ENCODE measurements around the gene CNTN4. TPM values are rescaled to one million over a fixed set of nuclear protein-coding genes. Genes with fewer than 3 reads are reported as not detected.

CNTN4 gene
- total and polyA plus RNA-seq, 4 donors = 1.2 to 3.8 (median 2.6) TPM

DNA sequence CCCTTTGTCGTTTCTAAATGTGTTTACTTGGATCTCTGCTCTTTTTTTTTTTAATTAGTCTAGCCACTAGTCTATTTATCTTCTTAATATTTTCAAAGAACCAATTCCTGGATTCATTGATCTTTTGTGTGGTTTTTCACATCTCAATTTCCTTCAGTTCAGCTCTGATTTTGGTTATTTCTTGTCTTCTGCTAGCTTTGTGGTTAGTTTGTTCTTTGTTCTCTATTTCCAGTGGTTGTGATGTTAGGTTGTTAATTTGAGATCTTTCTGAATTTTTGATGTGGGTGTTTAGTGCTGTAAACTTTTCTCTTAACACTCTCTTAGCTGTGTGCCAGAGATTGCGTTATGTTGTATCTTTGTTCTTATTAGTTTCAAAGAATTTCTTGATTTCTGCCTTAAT, 446.1 kb downstream of the CNTN4 start:
- Histone ChIP-seq H3K9me3 (ENCODE audit: control insufficient read depth in 4 of 4, low read length in 3 of 4) (no peaks in the 10 kb centered on the region), H3K36me3 (ENCODE audit: control insufficient read depth in 4 of 4, insufficient read depth in 3 of 4, low read depth in 1 of 4, low read length in 3 of 4) (no peaks in the 10 kb centered on the region), H3K4me1 (ENCODE audit: control insufficient read depth in 4 of 4, insufficient read depth in 4 of 4, low read length in 3 of 4) (no peaks in the 10 kb centered on the region), H3K27ac (ENCODE audit: low read depth in 1 of 2, low read length in 2 of 2) (no peak overlapping the region), H3K4me3 (ENCODE audit: low read depth in 1 of 3, low read length in 3 of 3) (no peak overlapping the region), H3K9ac (ENCODE audit: low read depth in 1 of 2, low read length in 2 of 2) (no peak overlapping the region), H3K27me3 (ENCODE audit: control insufficient read depth in 4 of 4, insufficient read depth in 4 of 4, low read length in 3 of 4) (no peaks in the 10 kb centered on the region)
- no peak for DNase-seq (ENCODE audit: low spot score)
- WGBS = 71% methylated on average over 2 of the region's 2 CpGs
- TF ChIP-seq JUND (IDR thresholded peaks at IDR 0.05) = no peak
- TF ChIP-seq, protein P1, sequence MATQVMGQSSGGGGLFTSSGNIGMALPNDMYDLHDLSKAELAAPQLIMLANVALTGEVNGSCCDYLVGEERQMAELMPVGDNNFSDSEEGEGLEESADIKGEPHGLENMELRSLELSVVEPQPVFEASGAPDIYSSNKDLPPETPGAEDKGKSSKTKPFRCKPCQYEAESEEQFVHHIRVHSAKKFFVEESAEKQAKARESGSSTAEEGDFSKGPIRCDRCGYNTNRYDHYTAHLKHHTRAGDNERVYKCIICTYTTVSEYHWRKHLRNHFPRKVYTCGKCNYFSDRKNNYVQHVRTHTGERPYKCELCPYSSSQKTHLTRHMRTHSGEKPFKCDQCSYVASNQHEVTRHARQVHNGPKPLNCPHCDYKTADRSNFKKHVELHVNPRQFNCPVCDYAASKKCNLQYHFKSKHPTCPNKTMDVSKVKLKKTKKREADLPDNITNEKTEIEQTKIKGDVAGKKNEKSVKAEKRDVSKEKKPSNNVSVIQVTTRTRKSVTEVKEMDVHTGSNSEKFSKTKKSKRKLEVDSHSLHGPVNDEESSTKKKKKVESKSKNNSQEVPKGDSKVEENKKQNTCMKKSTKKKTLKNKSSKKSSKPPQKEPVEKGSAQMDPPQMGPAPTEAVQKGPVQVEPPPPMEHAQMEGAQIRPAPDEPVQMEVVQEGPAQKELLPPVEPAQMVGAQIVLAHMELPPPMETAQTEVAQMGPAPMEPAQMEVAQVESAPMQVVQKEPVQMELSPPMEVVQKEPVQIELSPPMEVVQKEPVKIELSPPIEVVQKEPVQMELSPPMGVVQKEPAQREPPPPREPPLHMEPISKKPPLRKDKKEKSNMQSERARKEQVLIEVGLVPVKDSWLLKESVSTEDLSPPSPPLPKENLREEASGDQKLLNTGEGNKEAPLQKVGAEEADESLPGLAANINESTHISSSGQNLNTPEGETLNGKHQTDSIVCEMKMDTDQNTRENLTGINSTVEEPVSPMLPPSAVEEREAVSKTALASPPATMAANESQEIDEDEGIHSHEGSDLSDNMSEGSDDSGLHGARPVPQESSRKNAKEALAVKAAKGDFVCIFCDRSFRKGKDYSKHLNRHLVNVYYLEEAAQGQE (IDR thresholded peaks at IDR 0.05) = no peak
- no peak for TF ChIP-seq TAF1 (conservative IDR thresholded peaks at IDR 0.05)
- TF ChIP-seq, protein P2, sequence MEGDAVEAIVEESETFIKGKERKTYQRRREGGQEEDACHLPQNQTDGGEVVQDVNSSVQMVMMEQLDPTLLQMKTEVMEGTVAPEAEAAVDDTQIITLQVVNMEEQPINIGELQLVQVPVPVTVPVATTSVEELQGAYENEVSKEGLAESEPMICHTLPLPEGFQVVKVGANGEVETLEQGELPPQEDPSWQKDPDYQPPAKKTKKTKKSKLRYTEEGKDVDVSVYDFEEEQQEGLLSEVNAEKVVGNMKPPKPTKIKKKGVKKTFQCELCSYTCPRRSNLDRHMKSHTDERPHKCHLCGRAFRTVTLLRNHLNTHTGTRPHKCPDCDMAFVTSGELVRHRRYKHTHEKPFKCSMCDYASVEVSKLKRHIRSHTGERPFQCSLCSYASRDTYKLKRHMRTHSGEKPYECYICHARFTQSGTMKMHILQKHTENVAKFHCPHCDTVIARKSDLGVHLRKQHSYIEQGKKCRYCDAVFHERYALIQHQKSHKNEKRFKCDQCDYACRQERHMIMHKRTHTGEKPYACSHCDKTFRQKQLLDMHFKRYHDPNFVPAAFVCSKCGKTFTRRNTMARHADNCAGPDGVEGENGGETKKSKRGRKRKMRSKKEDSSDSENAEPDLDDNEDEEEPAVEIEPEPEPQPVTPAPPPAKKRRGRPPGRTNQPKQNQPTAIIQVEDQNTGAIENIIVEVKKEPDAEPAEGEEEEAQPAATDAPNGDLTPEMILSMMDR (IDR thresholded peaks at IDR 0.05; ENCODE audit: low read depth, low read length, missing input control) = no peak
- no peak for TF ChIP-seq FOXA1 (IDR thresholded peaks at IDR 0.05)
- TF ChIP-seq NR2F2 (IDR thresholded peaks at IDR 0.05) = no peak
- no peak for TF ChIP-seq HNF4A (conservative IDR thresholded peaks at IDR 0.05)
- TF ChIP-seq, protein P3, sequence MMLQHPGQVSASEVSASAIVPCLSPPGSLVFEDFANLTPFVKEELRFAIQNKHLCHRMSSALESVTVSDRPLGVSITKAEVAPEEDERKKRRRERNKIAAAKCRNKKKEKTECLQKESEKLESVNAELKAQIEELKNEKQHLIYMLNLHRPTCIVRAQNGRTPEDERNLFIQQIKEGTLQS (IDR thresholded peaks at IDR 0.05) = no peak
- TF ChIP-seq, protein P4, sequence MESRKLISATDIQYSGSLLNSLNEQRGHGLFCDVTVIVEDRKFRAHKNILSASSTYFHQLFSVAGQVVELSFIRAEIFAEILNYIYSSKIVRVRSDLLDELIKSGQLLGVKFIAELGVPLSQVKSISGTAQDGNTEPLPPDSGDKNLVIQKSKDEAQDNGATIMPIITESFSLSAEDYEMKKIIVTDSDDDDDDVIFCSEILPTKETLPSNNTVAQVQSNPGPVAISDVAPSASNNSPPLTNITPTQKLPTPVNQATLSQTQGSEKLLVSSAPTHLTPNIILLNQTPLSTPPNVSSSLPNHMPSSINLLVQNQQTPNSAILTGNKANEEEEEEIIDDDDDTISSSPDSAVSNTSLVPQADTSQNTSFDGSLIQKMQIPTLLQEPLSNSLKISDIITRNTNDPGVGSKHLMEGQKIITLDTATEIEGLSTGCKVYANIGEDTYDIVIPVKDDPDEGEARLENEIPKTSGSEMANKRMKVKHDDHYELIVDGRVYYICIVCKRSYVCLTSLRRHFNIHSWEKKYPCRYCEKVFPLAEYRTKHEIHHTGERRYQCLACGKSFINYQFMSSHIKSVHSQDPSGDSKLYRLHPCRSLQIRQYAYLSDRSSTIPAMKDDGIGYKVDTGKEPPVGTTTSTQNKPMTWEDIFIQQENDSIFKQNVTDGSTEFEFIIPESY (IDR thresholded peaks at IDR 0.05) = no peak
- no peak for TF ChIP-seq HNF4G (IDR thresholded peaks at IDR 0.05)
- TF ChIP-seq YY1 (IDR thresholded peaks at IDR 0.05) = no peak
- TF ChIP-seq FOXA2 (IDR thresholded peaks at IDR 0.05) = no peak
- TF ChIP-seq RXRA (IDR thresholded peaks at IDR 0.05) = no peak
- TF ChIP-seq, protein P5, sequence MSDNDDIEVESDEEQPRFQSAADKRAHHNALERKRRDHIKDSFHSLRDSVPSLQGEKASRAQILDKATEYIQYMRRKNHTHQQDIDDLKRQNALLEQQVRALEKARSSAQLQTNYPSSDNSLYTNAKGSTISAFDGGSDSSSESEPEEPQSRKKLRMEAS (IDR thresholded peaks at IDR 0.05) = no peak
- no peak for TF ChIP-seq GABPA (IDR thresholded peaks at IDR 0.05 in 1 of 2, conservative IDR thresholded peaks at IDR 0.05 in 1 of 2)

DNA sequence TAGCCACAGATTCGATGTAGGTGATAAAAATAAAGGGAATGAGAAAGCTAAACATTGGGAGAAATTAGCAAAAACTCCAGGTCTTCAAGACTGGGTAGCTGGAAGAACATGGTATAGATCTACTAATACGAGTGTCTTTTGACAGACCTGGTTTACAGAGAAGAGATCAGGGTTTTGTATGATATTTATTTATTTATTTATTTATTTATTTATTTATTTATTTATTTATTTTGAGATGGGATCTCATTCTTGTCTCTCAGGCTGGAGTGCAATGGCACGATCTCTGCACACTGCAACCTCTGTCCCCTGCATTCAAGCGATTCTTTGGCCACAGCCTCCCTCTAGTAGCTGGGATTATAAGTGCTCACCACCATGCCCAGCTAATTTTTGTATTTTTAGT, 448.4 kb downstream of the CNTN4 start:
- Histone ChIP-seq H3K9me3 (ENCODE audit: control insufficient read depth in 4 of 4, low read length in 3 of 4) (no peaks in the 10 kb centered on the region), H3K36me3 (ENCODE audit: control insufficient read depth in 4 of 4, insufficient read depth in 3 of 4, low read depth in 1 of 4, low read length in 3 of 4) (no peaks in the 10 kb centered on the region)

More for the DNA sequence above, 448.4 kb downstream of the CNTN4 start:
- no peaks in the 10 kb centered on the region for H3K27me3 ChIP-seq (ENCODE audit: control insufficient read depth in 4 of 4, insufficient read depth in 4 of 4, low read length in 3 of 4)
- H3K9ac ChIP-seq (ENCODE audit: low read depth in 1 of 2, low read length in 2 of 2) = no peak overlapping the region
- no peak overlapping the region for H3K4me3 ChIP-seq (ENCODE audit: low read depth in 1 of 3, low read length in 3 of 3)
- TF ChIP-seq GABPA (IDR thresholded peaks at IDR 0.05 in 1 of 2, conservative IDR thresholded peaks at IDR 0.05 in 1 of 2) (no peak), TAF1 (conservative IDR thresholded peaks at IDR 0.05) (no peak), HNF4G (IDR thresholded peaks at IDR 0.05) (no peak), NR2F2 (IDR thresholded peaks at IDR 0.05) (no peak), YY1 (IDR thresholded peaks at IDR 0.05) (no peak), FOXA1 (IDR thresholded peaks at IDR 0.05) (no peak), HNF4A (conservative IDR thresholded peaks at IDR 0.05) (no peak), EGR1 (IDR thresholded peaks at IDR 0.05; ENCODE audit: low read depth in 2 of 2) (no peak)
- TF ChIP-seq, protein P5 (IDR thresholded peaks at IDR 0.05) = no peak
- TF ChIP-seq, protein P3 (IDR thresholded peaks at IDR 0.05) = no peak
- no peak overlapping the region for H3K27ac ChIP-seq (ENCODE audit: low read depth in 1 of 2, low read length in 2 of 2)
- no peak for DNase-seq (ENCODE audit: low spot score)
- WGBS = 81% methylated on average over 4 of the region's 4 CpGs
- no peaks in the 10 kb centered on the region for H3K4me1 ChIP-seq (ENCODE audit: control insufficient read depth in 4 of 4, insufficient read depth in 4 of 4, low read length in 3 of 4)

All from liver (tissue), 9 donors.